IMR-90 (cell line): ENCODE data around the gene HSBP1L1.

Source experiments
- BHLHE40 ChIP-seq: fragments of 150-350 bp; IDR thresholded peaks from 2 replicates; pipeline ENCODE4 v1.6.1; 2016; ENCODE audit warnings: mild to moderate bottlenecking, low read depth, low read length
- CEBPB ChIP-seq: IDR thresholded peaks from 2 replicates; pipeline ENCODE4 v1.6.1; 2012; ENCODE audit warnings: low read depth, low read length, improper control_type of control experiment
- CTCF ChIP-seq: conservative IDR thresholded peaks from 2 replicates; pipeline ENCODE4 v1.5.1; 2012; ENCODE audit warnings: mild to moderate bottlenecking, low read depth, low read length, improper control_type of control experiment
- ELK1 ChIP-seq: fragments of 150-350 bp; IDR thresholded peaks from 2 replicates; pipeline ENCODE4 v1.6.1; 2016; ENCODE audit warnings: low read depth, mild to moderate bottlenecking, low read length, moderate library complexity, borderline replicate concordance
- MAZ ChIP-seq: IDR thresholded peaks from 2 replicates; pipeline ENCODE4 v1.6.1; 2012; ENCODE audit warnings: low read depth, mild to moderate bottlenecking, low read length, improper control_type of control experiment, moderate library complexity, borderline replicate concordance
- MXI1 ChIP-seq: IDR thresholded peaks from 2 replicates; pipeline ENCODE4 v1.6.1; 2012; ENCODE audit warnings: low read depth, mild to moderate bottlenecking, low read length, moderate library complexity, borderline replicate concordance
- POLR2A ChIP-seq: IDR thresholded peaks from 2 replicates; pipeline ENCODE4 v1.6.1; 2012; ENCODE audit warnings: mild to moderate bottlenecking, low read depth, low read length
- RAD21 ChIP-seq: IDR thresholded peaks from 2 replicates; pipeline ENCODE4 v1.6.1; 2012; ENCODE audit warnings: low read length, improper control_type of control experiment
- RCOR1 ChIP-seq: IDR thresholded peaks from 2 replicates; pipeline ENCODE4 v1.6.1; 2012; ENCODE audit warnings: mild to moderate bottlenecking, low read length, improper control_type of control experiment; ENCODE audit not compliant: insufficient replicate concordance
- USF2 ChIP-seq: fragments of 150-350 bp; IDR thresholded peaks from 2 replicates; pipeline ENCODE4 v1.6.1; 2017; ENCODE audit warnings: mild to moderate bottlenecking, antibody characterized with exemption, low read length, low read depth

- TF ChIP-seq CTCF (no peak), POLR2A (no peak), BHLHE40 (no peak), USF2 (no peak), CEBPB (no peak), ELK1 (no peak), RCOR1 (no peak), MAZ (no peak), MXI1 (no peak), RAD21 (no peak)
Measured at GRCh38 chr18:79940126-79940813, 24.2 kb upstream of the HSBP1L1 start.
